Hepatocyte (in vitro differentiated cells): ENCODE data around the gene BAX. TPM values are rescaled to one million over a fixed set of nuclear protein-coding genes. Genes with fewer than 3 reads are reported as not detected.

Experiments used
- DNase-seq: peaks from one replicate; pipeline ENCODE4 v3.0.0-alpha.2; 2016; ENCODE audit warnings: low spot score
- H2AFZ ChIP-seq: fragments of 200-600 bp; sonication (generic); 2 replicates; pipeline ENCODE4 v1.6.0; 2016; ENCODE audit warnings: antibody characterized with exemption, mild to moderate bottlenecking
- H3K27ac ChIP-seq: fragments of 200-600 bp; sonication (generic); 2 replicates; pipeline ENCODE4 v1.5.1; 2016; ENCODE audit warnings: mild to moderate bottlenecking
- H3K27me3 ChIP-seq: fragments of 200-600 bp; sonication (generic); 2 replicates; pipeline ENCODE4 v1.6.1; 2016
- H3K36me3 ChIP-seq: fragments of 200-600 bp; sonication (generic); replicated peaks from 2 replicates; pipeline ENCODE4 v1.5.1; 2016; ENCODE audit warnings: low read depth; ENCODE audit not compliant: insufficient read depth
- H3K4me1 ChIP-seq: fragments of 200-600 bp; sonication (generic); 2 replicates; pipeline ENCODE4 v1.5.1; 2016; ENCODE audit warnings: mild to moderate bottlenecking, moderate library complexity; ENCODE audit not compliant: insufficient read depth
- H3K4me2 ChIP-seq: fragments of 200-600 bp; sonication (generic); 2 replicates; pipeline ENCODE4 v1.6.0; 2016
- H3K4me3 ChIP-seq: fragments of 200-600 bp; sonication (generic); 2 replicates; pipeline ENCODE4 v1.5.1; 2016; ENCODE audit warnings: mild to moderate bottlenecking
- H3K79me2 ChIP-seq: fragments of 200-600 bp; sonication (generic); 2 replicates; pipeline ENCODE4 v1.6.0; 2017; ENCODE audit warnings: mild to moderate bottlenecking
- H3K9me2 ChIP-seq: fragments of 200-600 bp; sonication (generic); replicated peaks from 2 replicates; pipeline ENCODE4 v1.6.0; 2017; ENCODE audit warnings: mild to moderate bottlenecking; ENCODE audit not compliant: insufficient read depth
- H3K9me3 ChIP-seq: fragments of 200-600 bp; sonication (generic); 2 replicates; pipeline ENCODE4 v1.5.1; 2016; ENCODE audit warnings: low read depth, mild to moderate bottlenecking
- H4K20me1 ChIP-seq: fragments of 200-600 bp; sonication (generic); 2 replicates; pipeline ENCODE4 v1.6.0; 2016; ENCODE audit warnings: mild to moderate bottlenecking; ENCODE audit not compliant: insufficient read depth, poor library complexity, severe bottlenecking
- CTCF ChIP-seq: fragments of 200-600 bp; sonication (generic); IDR thresholded peaks from 2 replicates; pipeline ENCODE4 v1.5.1; 2016; ENCODE audit warnings: antibody characterized with exemption, mild to moderate bottlenecking; ENCODE audit not compliant: poor library complexity
- EZH2 ChIP-seq: fragments of 200-600 bp; sonication (generic); IDR thresholded peaks from 2 replicates; pipeline ENCODE4 v1.6.1; 2016; ENCODE audit warnings: antibody characterized with exemption, mild to moderate bottlenecking, borderline replicate concordance
- EZH2phosphoT487 ChIP-seq: fragments of 200-600 bp; sonication (generic); IDR thresholded peaks from one replicate; pipeline ENCODE4 v1.6.1; 2018; ENCODE audit warnings: antibody characterized with exemption, mild to moderate bottlenecking, low read depth, moderate library complexity; ENCODE audit not compliant: unreplicated experiment, severe bottlenecking
- WGBS: methylation state at CpG from one replicate; pipeline ENCODE4 v1.1.6; 2016; ENCODE audit warnings: low lambda C conversion rate; ENCODE audit errors: missing lambda C conversion rate; 5-methylcytosine and 5-hydroxymethylcytosine counted together
- polyA plus RNA-seq: library from polyadenylated mRNA; unstranded; fragments of >200 nt; fragmentation: Nextera tagmentation; extraction: Ambion mirVana; gene quantifications from 2 replicates; pipeline ENCODE4 v1.2.1, GENCODE V29; 2016
- total RNA-seq: library from RNA; depleted of rRNA; stranded (reverse); fragments of >200 nt; gene quantifications from 2 replicates; pipeline ENCODE4 v1.2.3, GENCODE V29; 2014

Gene BAX
- total and polyA plus RNA-seq, 2 experiments from 2014 or later = 77.3 to 116 TPM

- H3K4me3 ChIP-seq = peak overlapping the region; percentile 53
- no peaks in the 10 kb centered on the region for H4K20me1 ChIP-seq
- WGBS = 63% methylated on average over 15 of the region's 16 CpGs
- peaks cover 26% of the 10 kb centered on the region for H3K79me2 ChIP-seq
- no peaks in the 10 kb centered on the region for H3K27me3 ChIP-seq
- DNase-seq = no peak
- no peaks in the 10 kb centered on the region for H3K9me3 ChIP-seq
- H2AFZ ChIP-seq = peak overlapping the region; percentile 53
- peaks cover 10% of the 10 kb centered on the region for H3K4me1 ChIP-seq
- no peaks in the 10 kb centered on the region for H3K9me2 ChIP-seq
- H3K36me3 ChIP-seq = no peaks in the 10 kb centered on the region
- peak overlapping the region; percentile 98 for H3K4me2 ChIP-seq
- H3K27ac ChIP-seq = peak overlapping the region; percentile 93
- TF ChIP-seq EZH2 (no peak), EZH2phosphoT487 (no peak), CTCF (no peak)
Measured at GRCh38 chr19:48955308-48955958, 758 bp downstream of the BAX start.

DNA sequence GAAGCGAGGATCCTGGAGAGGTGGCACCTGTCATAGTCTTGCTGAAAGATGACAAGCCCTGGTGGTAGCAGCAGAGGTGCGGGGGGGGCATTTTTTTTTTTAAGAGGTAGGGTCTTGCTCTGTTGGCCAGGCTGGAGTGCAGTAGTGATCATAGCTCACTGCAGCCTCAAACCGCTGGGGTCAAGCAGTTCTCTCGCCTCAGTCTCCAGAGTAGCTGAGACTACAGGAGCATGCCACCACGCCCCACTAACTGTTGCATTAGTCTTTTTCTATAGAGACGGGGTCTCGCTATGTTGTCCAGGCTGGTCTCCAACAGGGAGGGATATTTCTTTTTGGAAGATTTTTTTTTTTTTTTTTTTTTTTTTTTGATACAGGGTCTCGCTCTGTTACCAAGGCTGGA, 3.3 kb downstream of the BAX start:
- Histone ChIP-seq H2AFZ (no peak overlapping the region), H3K4me3 (no peak overlapping the region), H3K79me2 (peaks cover 26% of the 10 kb centered on the region), H3K9me2 (no peaks in the 10 kb centered on the region), H3K4me2 (no peak overlapping the region), H3K9me3 (no peaks in the 10 kb centered on the region), H3K27me3 (no peaks in the 10 kb centered on the region), H3K36me3 (no peaks in the 10 kb centered on the region), H3K4me1 (peaks cover 20% of the 10 kb centered on the region), H3K27ac (no peak overlapping the region), H4K20me1 (no peaks in the 10 kb centered on the region)
- DNase-seq = no peak
- 100% methylated on average over 8 of the region's 8 CpGs for WGBS
- TF ChIP-seq EZH2 (no peak), CTCF (no peak)

- no peaks in the 10 kb centered on the region for H3K9me3 ChIP-seq
- DNase-seq = no peak
- H4K20me1 ChIP-seq = no peaks in the 10 kb centered on the region
- H3K4me2 ChIP-seq = no peak overlapping the region
- H3K4me3 ChIP-seq = no peak overlapping the region
- H3K4me1 ChIP-seq = peaks cover 34% of the 10 kb centered on the region
- TF ChIP-seq EZH2 (no peak), EZH2phosphoT487 (no peak), CTCF (no peak)
- no peak overlapping the region for H2AFZ ChIP-seq
- no peaks in the 10 kb centered on the region for H3K36me3 ChIP-seq
- H3K79me2 ChIP-seq = peaks cover 26% of the 10 kb centered on the region
- H3K27ac ChIP-seq = no peak overlapping the region
- no peaks in the 10 kb centered on the region for H3K9me2 ChIP-seq
- no peaks in the 10 kb centered on the region for H3K27me3 ChIP-seq
- WGBS = 89% methylated on average over 16 of the region's 16 CpGs
Measured at GRCh38 chr19:48959341-48960239, 4.9 kb downstream of the BAX start.
